Effector memory CD4-positive, alpha-beta T cell (primary cell): Measurements from ENCODE around the gene CYP46A1.

Source experiments
- DNase-seq, 3 donors: peaks; one replicate each; pipeline ENCODE4 v3.0.0-alpha.2; 2020
- H3K27ac ChIP-seq: 2 replicates; pipeline ENCODE4 v1.7.0; 2013; ENCODE audit warnings: mild to moderate bottlenecking, low read length, moderate library complexity; ENCODE audit not compliant: insufficient read depth, poor library complexity, severe bottlenecking
- H3K27me3 ChIP-seq: replicated peaks from 2 replicates; pipeline ENCODE4 v1.7.0; 2013; ENCODE audit warnings: mild to moderate bottlenecking, low read length; ENCODE audit not compliant: insufficient read depth, control insufficient read depth, poor library complexity, severe bottlenecking
- H3K36me3 ChIP-seq: 2 replicates; pipeline ENCODE4 v1.7.0; 2013; ENCODE audit warnings: mild to moderate bottlenecking, low read length, moderate library complexity; ENCODE audit not compliant: control insufficient read depth, insufficient read depth
- H3K4me1 ChIP-seq: 2 replicates; pipeline ENCODE4 v1.7.0; 2013; ENCODE audit warnings: low read length, mild to moderate bottlenecking; ENCODE audit not compliant: control insufficient read depth, insufficient read depth, poor library complexity, severe bottlenecking
- H3K4me3 ChIP-seq: 2 replicates; pipeline ENCODE4 v1.7.0; 2013; ENCODE audit warnings: low read length, low read depth, mild to moderate bottlenecking; ENCODE audit not compliant: insufficient read depth, poor library complexity, severe bottlenecking
- H3K9me3 ChIP-seq: 2 replicates; pipeline ENCODE4 v1.7.0; 2013; ENCODE audit warnings: mild to moderate bottlenecking, low read length, moderate library complexity; ENCODE audit not compliant: control insufficient read depth

CYP46A1 gene

DNA sequence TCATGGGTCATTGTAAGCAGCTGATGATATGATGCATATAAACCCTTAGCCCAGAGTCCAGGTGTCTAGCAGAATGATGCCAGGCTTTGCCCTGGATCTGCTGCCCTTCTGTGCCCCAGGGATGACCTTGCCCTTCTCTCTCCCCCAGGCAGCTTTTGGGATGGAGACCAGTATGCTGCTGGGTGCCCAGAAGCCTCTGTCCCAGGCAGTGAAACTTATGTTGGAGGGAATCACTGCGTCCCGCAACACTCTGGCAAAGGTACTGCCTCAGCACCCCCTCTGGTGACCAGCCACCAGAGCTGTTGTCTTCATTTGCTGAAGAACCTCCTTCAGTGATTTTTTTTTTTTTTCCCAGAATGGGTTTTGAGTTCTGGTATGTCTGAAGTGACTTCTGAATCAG lies 23.3 kb downstream of the CYP46A1 start:
- no peak for DNase-seq
- H3K27me3 ChIP-seq = no peaks in the 10 kb centered on the region

DNA sequence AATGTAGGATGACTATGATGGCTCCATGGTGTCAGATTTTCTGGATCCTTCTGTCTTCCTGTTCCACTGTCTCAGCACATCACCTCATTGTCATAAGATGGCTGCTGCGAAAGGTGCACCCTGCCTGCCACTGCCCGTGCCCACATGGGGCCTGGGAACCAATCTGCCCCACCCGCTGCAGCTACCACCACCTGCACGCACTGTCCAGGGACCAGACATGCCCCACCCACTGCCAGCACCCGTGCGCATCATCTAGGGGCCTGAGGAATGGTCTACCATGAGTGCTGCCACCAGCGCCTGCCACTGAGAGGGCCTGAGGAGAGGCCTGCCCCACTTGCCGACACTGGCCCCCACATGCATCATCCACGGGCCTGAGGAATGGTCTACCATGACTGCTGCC lies 23.8 kb downstream of the CYP46A1 start:
- Histone ChIP-seq H3K27ac (no peak overlapping the region), H3K4me1 (no peaks in the 10 kb centered on the region), H3K36me3 (no peaks in the 10 kb centered on the region), H3K27me3 (no peaks in the 10 kb centered on the region), H3K9me3 (no peaks in the 10 kb centered on the region), H3K4me3 (no peak overlapping the region)
- no peak for DNase-seq

More for the DNA sequence above, 23.3 kb downstream of the CYP46A1 start:
- Histone ChIP-seq H3K36me3 (no peaks in the 10 kb centered on the region), H3K27ac (no peak overlapping the region), H3K9me3 (no peaks in the 10 kb centered on the region), H3K4me3 (no peak overlapping the region), H3K4me1 (no peaks in the 10 kb centered on the region)

DNA sequence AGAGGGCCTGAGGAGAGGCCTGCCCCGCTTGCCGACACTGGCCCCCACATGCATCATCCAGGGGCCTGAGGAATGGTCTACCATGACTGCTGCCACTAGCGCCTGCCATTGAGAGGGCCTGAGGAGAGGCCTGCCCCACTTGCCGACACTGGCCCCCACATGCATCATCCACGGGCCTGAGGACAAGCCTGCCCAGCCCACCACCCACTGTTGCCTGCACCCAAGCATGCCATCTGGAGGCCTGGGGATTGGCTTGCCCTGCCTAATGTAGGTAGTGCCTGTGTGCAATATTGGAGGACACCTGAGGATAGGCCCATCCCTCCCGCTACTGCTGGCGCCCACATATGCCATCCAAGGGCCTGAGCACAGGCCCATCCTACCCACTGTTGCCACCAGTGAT lies 24.4 kb downstream of the CYP46A1 start:
- H3K4me3 ChIP-seq = no peak overlapping the region
- DNase-seq = no peak
- H3K27ac ChIP-seq = no peak overlapping the region
- H3K27me3 ChIP-seq = no peaks in the 10 kb centered on the region
- no peaks in the 10 kb centered on the region for H3K9me3 ChIP-seq
- H3K4me1 ChIP-seq = no peaks in the 10 kb centered on the region
- no peaks in the 10 kb centered on the region for H3K36me3 ChIP-seq

DNA sequence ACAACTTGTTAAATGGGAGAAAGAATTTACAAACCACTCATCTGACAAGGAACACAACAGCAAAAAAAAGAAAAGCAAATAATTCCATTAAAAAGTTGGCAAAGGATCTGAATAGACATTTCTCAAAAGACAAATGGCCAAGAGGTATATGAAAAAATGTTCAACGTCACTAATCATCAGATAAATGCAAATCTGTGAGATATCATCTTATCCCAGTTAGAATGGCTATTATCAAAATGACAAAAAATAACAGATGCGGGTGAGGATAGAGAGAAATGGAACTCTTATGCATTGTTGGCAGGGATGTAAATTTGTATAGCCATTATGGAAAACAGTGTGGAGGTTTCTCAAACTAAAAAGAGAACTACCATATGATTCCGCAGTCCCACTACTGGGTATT lies 29.9 kb downstream of the CYP46A1 start:
- Histone ChIP-seq H3K9me3 (no peaks in the 10 kb centered on the region), H3K27ac (no peak overlapping the region), H3K36me3 (no peaks in the 10 kb centered on the region), H3K4me1 (no peaks in the 10 kb centered on the region), H3K4me3 (no peak overlapping the region), H3K27me3 (no peaks in the 10 kb centered on the region)
- DNase-seq = no peak

DNA sequence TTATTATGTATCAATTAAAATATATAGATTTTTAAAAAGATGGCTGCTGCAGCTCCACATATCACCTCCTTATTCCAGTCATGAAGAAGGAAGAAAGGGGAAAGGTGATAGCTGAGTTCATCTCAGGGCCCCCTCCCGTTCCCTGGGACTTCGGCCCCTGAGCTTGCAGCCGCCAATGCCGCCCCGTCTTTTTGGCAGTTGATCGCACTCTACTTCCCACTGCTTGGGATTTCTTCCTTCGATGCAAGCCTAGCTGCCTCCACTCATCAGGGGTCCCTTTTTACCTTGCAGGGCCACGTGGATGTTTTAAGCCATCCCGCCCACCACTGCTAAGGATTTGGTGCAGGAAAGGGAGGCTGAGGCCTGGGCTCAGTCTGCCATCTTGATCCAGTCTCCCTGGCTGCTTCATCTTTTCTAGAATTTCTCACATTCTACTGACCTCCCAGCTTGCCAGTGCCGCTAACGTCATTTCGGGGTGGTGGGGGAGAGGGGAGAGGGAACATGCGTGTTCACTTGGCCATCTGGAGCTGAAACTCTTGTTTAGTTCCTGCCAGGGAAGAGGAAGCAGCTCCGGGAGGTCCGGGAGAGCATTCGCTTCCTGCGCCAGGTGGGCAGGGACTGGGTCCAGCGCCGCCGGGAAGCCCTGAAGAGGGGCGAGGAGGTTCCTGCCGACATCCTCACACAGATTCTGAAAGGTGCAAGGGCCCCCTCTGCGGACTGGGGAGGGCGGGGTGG lies 31.3 kb downstream of the CYP46A1 start:
- Histone ChIP-seq H3K27me3 (no peaks in the 10 kb centered on the region), H3K4me1 (no peaks in the 10 kb centered on the region), H3K9me3 (no peaks in the 10 kb centered on the region), H3K27ac (no peak overlapping the region), H3K36me3 (no peaks in the 10 kb centered on the region), H3K4me3 (no peak overlapping the region)
- DNase-seq = no peak

DNA sequence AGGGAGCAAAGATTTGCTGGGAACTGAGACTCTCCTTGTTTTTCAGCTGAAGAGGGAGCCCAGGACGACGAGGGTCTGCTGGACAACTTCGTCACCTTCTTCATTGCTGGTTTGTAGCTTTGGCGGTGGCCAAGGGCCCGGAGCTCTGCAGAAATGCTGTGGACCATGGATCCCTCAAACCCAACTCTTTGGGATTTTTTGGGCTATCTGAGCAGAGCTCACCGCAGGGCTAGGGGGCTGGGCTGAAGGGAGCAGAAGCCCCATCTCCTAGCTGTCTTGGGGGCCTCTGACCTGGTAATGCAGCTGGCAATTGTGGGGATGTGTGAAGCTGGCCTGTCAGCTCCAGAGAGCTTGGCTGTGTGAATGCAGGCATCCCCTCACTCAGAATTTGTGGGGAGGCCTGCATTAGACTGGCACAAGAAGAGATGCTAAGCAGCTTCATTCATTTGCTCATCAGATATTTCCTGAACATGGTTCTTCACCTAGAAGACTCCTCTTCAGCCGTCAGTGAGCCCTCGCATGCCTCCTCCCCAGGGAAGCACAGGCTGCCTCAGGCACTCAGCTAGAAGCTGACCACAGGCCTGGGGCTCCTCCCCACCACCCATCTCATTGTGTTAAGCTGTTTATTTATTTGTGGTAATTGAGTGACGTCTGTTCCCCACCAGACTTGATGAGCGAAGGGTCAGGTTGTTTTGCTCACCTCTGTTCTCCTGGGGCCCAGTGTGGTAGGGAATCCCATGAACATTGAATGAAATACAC lies 32.2 kb downstream of the CYP46A1 start:
- Histone ChIP-seq H3K27ac (no peak overlapping the region), H3K36me3 (no peaks in the 10 kb centered on the region), H3K27me3 (no peaks in the 10 kb centered on the region), H3K4me1 (no peaks in the 10 kb centered on the region), H3K9me3 (no peaks in the 10 kb centered on the region), H3K4me3 (no peak overlapping the region)
- DNase-seq = no peak

DNA sequence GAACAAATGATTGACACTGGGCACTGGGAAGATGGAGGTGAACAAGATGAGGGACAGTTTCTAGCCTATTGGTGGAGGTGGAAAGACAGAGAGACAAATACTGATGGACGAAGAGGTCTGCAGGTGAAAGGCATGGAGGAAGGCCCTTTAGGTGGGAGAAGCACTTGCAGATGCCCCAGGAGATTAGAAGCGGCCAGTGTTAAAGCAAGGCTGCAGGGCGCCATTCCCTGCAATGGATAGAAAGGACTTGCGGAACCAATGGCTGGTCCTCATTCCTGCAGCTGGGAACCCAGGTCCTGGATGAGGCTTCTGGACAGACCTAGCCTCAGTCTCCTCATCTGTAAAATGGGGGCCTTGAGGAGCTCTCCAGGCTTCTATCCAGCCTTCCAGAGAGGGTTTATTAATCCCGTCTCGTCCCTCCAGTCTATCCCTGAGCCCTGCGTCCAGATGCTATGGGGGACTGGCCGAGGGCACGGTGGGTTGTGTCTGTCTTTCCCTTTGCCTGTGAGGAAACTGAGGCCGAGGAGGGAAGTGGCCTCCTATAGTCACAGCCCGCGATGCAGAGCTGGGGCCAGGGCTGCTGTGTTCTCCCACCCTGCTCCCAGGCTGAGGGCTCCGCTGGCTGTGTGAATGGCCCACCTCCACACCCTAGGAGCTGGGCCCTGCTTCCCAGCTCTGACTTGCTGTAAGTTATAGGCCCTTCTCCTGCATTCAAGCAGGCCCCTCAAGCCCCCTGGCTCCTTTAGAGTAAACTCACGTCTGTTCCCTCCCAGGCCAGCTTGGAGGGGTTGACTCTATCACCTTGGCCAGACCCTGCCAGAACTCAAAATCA lies 33.0 kb downstream of the CYP46A1 start:
- DNase-seq = no peak
- no peaks in the 10 kb centered on the region for H3K27me3 ChIP-seq
- no peaks in the 10 kb centered on the region for H3K36me3 ChIP-seq
- H3K4me1 ChIP-seq = no peaks in the 10 kb centered on the region
- no peak overlapping the region for H3K27ac ChIP-seq
- no peak overlapping the region for H3K4me3 ChIP-seq
- no peaks in the 10 kb centered on the region for H3K9me3 ChIP-seq

DNA sequence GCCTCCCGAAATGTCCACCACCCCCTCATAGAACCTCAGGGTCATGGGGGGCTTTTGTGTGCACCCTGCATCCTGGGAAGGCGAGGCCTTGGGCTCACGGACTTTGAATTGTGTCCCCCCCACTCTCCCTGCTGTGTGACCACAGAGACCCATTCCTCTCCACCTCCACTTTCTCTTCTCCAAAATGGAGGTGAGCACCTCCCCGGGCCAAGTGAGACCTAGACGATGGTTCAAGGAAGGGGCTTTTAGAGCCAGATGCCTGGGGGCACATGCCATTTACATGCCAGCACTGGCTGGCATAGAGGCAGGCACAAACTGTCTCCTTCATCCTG lies 33.5 kb downstream of the CYP46A1 start:
- no peaks in the 10 kb centered on the region for H3K27me3 ChIP-seq
- H3K9me3 ChIP-seq = no peaks in the 10 kb centered on the region
- no peak for DNase-seq
- H3K4me1 ChIP-seq = no peaks in the 10 kb centered on the region
- no peak overlapping the region for H3K27ac ChIP-seq
- H3K4me3 ChIP-seq = no peak overlapping the region
- H3K36me3 ChIP-seq = no peaks in the 10 kb centered on the region

DNA sequence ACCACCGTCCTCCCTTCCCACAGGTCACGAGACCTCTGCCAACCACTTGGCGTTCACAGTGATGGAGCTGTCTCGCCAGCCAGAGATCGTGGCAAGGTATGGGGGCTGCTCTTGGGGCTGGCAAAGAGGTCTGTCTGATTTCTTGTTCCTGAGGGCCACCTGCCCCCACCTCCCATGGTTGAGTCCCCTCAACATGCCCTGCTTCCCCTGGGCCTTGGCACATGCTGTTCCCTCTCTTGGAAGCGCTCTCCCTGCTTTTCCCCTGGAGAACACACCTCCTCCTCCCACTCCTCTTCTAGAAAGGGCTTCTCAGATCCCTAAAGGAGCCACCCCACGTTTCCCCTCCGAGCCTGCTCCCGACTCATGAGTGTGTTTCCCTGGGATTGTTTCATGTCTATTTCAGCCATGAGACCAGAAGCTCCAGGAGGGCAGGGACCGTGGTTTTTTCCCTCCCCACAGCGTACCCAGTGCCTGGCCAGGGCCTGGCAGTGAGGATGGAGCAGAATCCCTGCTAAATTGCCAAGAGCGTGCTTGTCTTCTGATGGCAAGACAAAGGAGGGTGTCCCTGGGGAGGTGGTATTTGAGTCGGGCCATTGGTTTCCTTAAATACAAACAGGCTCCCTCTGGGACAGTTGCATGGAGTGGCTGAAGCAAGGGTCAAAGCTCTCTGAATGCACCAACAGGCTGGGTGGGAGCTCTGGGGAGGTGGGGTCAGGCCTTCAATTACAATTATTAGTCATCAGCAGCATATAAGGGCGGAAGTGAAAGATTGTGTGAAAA lies 34.1 kb downstream of the CYP46A1 start:
- no peak overlapping the region for H3K27ac ChIP-seq
- no peaks in the 10 kb centered on the region for H3K9me3 ChIP-seq
- no peaks in the 10 kb centered on the region for H3K4me1 ChIP-seq
- H3K27me3 ChIP-seq = no peaks in the 10 kb centered on the region
- DNase-seq = no peak
- H3K36me3 ChIP-seq = no peaks in the 10 kb centered on the region
- H3K4me3 ChIP-seq = no peak overlapping the region
